OCI-LY7 (cell line): ENCODE measurements around the gene STAC. TPM values are rescaled to one million over a fixed set of nuclear protein-coding genes. Genes with fewer than 3 reads are reported as not detected.
"Not testable (repeated sequence)": the region's sequence is repeated elsewhere in the genome, so short reads cannot be mapped to it uniquely, and the experiment has no call there.

Experiments
- BruUV-seq: library from RNA; stranded (reverse); fragments of 400-500 nt; replicated peaks from 2 replicates; lab custom pipeline; 2021; lab: Mats Ljungman, UMichigan
- CTCF ChIA-PET: fragments of 300-600 bp; sonication (Branson Sonifier 250); formaldehyde crosslinking; loops from one replicate; lab custom pipeline; 2022; ENCODE audit warnings: antibody characterized with exemption; ENCODE audit not compliant: unreplicated experiment; lab: Charles Lee
- POLR2A ChIA-PET: fragments of 300-600 bp; sonication (Branson Sonifier 250); formaldehyde crosslinking; loops from one replicate; lab custom pipeline; 2022; ENCODE audit warnings: antibody characterized with exemption; lab: Charles Lee
- DNase-seq: peaks from one replicate; pipeline ENCODE4 v3.0.0-alpha.2; 2015; ENCODE audit warnings: low spot score
- H2AFZ ChIP-seq: fragments of 200-600 bp; sonication (generic), shearing (Covaris generic); 2 replicates; pipeline ENCODE4 v1.6.1; 2014; ENCODE audit warnings: mild to moderate bottlenecking, antibody characterized with exemption, low read length, moderate library complexity
- H3K27ac ChIP-seq: fragments of 200-600 bp; sonication (generic); 2 replicates; pipeline ENCODE4 v1.5.1; 2014; ENCODE audit warnings: mixed run types, low read depth, mild to moderate bottlenecking, moderate library complexity, low read length, inconsistent platforms; ENCODE audit not compliant: poor library complexity, severe bottlenecking
- H3K36me3 ChIP-seq: fragments of 200-600 bp; sonication (generic); 2 replicates; pipeline ENCODE4 v1.6.1; 2014; ENCODE audit warnings: mild to moderate bottlenecking, antibody characterized with exemption, low read length, moderate library complexity, mixed read lengths; ENCODE audit not compliant: insufficient read depth
- H3K4me1 ChIP-seq: fragments of 200-600 bp; sonication (generic); 2 replicates; pipeline ENCODE4 v1.5.1; 2014; ENCODE audit warnings: mild to moderate bottlenecking, low read length; ENCODE audit not compliant: insufficient read depth, poor library complexity, severe bottlenecking
- H3K4me2 ChIP-seq: fragments of 200-600 bp; sonication (generic); 2 replicates; pipeline ENCODE4 v1.6.1; 2014; ENCODE audit warnings: mild to moderate bottlenecking, low read length
- H3K4me3 ChIP-seq: fragments of 200-600 bp; sonication (generic); 2 replicates; pipeline ENCODE4 v1.5.1; 2014; ENCODE audit warnings: mild to moderate bottlenecking, low read depth, low read length; ENCODE audit not compliant: poor library complexity, severe bottlenecking
- H3K79me2 ChIP-seq: fragments of 200-600 bp; sonication (generic); 2 replicates; pipeline ENCODE4 v1.6.1; 2016; ENCODE audit warnings: low read depth, mild to moderate bottlenecking, low read length, moderate library complexity, mixed read lengths; ENCODE audit not compliant: insufficient read depth
- H3K9me2 ChIP-seq: fragments of 200-600 bp; sonication (generic); 2 replicates; pipeline ENCODE4 v1.6.1; 2016; ENCODE audit warnings: mild to moderate bottlenecking, low read length, mixed read lengths; ENCODE audit not compliant: insufficient read depth
- H3K9me3 ChIP-seq: fragments of 200-600 bp; sonication (generic); 2 replicates; pipeline ENCODE4 v1.6.1; 2014; ENCODE audit warnings: mild to moderate bottlenecking, mixed run types, low read length, mixed read lengths
- H4K20me1 ChIP-seq: fragments of 200-600 bp; sonication (generic); 2 replicates; pipeline ENCODE4 v1.6.1; 2014; ENCODE audit warnings: mild to moderate bottlenecking, antibody characterized with exemption, low read length, moderate library complexity, mixed read lengths; ENCODE audit not compliant: insufficient read depth
- EZH2phosphoT487 ChIP-seq: fragments of 200-600 bp; sonication (generic); IDR thresholded peaks from 2 replicates; pipeline ENCODE4 v1.6.1; 2018; ENCODE audit warnings: low read depth, borderline replicate concordance, mild to moderate bottlenecking, mixed run types, antibody characterized with exemption, low read length, moderate library complexity, mixed read lengths
- intact Hi-C: fragments of 100-400 bp; cut with micrococcal nuclease; formaldehyde crosslinking; loops from one replicate; pipeline ENCODE4 v1.10.0; 2022; ENCODE audit not compliant: unreplicated experiment
- total RNA-seq, 2 experiments: library from RNA; depleted of rRNA in 1 of 2; stranded (reverse); fragments of >200 nt in 1 of 2; shearing (Covaris generic) in 1 of 2; gene quantifications; 2 replicates each; pipeline ENCODE4 v1.2.3, GENCODE V29; 2014 to 2022
- TF ChIP-seq, protein P1 (sequence below): fragments of 200-600 bp; sonication (generic); conservative IDR thresholded peaks from 2 replicates; pipeline ENCODE4 v1.5.1; 2014; ENCODE audit warnings: mild to moderate bottlenecking, antibody characterized with exemption, low read length, moderate library complexity, mixed read lengths

The STAC gene
- total RNA-seq, 2 experiments from 2014 or later: not detected

DNA sequence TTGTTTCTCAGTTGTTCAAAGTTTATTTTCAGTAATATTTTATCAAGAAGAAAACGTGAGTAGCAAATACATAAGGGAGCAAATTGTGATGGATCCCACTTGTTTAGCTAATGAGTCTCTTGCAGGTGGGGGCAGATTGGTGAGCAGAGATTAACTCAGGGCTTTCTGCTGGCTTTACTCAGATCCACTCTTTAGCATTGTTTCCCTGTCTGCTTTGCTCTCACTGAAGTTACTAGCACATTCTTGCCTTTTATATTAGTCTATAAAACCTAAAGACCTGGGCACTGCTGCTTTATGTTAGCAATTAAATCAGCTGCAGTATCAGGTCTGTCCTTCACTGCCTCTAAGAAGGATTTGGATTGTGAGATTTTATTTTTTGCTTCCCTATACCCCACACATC, 71.5 kb downstream of the STAC start:
- Histone ChIP-seq H3K36me3 (no peaks in the 10 kb centered on the region), H2AFZ (no peak overlapping the region), H3K4me3 (no peak overlapping the region), H3K27ac (no peak overlapping the region), H3K9me3 (no peaks in the 10 kb centered on the region), H3K9me2 (no peaks in the 10 kb centered on the region), H3K4me2 (no peak overlapping the region), H3K79me2 (no peaks in the 10 kb centered on the region), H3K4me1 (no peaks in the 10 kb centered on the region), H4K20me1 (no peaks in the 10 kb centered on the region)
- ChIA-PET POLR2A (interaction anchor here (0.9 to 1.4 kb wide), 3 partner anchors 10 to 17 kb away, joined by 4 read pairs; no protein-coding TSS in a partner anchor), CTCF (no interaction called here)
- TF ChIP-seq, protein P1, sequence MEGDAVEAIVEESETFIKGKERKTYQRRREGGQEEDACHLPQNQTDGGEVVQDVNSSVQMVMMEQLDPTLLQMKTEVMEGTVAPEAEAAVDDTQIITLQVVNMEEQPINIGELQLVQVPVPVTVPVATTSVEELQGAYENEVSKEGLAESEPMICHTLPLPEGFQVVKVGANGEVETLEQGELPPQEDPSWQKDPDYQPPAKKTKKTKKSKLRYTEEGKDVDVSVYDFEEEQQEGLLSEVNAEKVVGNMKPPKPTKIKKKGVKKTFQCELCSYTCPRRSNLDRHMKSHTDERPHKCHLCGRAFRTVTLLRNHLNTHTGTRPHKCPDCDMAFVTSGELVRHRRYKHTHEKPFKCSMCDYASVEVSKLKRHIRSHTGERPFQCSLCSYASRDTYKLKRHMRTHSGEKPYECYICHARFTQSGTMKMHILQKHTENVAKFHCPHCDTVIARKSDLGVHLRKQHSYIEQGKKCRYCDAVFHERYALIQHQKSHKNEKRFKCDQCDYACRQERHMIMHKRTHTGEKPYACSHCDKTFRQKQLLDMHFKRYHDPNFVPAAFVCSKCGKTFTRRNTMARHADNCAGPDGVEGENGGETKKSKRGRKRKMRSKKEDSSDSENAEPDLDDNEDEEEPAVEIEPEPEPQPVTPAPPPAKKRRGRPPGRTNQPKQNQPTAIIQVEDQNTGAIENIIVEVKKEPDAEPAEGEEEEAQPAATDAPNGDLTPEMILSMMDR: no peak
- TF ChIP-seq EZH2phosphoT487: no peak
- no peak for DNase-seq
- intact Hi-C loops: no loop called here
- no TSS peak for BruUV-seq

DNA sequence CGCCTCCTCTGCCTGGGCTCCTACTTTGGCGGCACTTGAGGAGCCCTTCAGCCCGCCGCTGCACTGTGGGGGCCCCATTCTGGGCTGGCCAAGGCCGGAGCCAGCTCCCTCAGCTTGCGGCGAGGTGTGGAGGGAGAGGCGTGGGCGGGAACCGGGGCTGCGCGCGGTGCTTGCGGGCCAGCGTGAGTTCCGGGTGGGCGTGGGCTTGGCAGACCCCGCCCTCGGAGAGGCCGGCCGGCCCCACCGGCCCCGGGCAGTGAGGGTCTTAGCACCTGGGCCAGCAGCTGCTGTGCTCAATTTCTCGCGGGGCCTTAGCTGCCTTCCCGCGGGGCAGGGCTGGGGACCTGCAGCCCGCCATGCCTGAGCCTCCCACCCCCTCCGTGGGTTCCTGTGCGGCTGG, 72.9 kb downstream of the STAC start:
- H3K27ac ChIP-seq, H3K4me1 ChIP-seq, H2AFZ ChIP-seq, H3K36me3 ChIP-seq, H3K9me3 ChIP-seq, BruUV-seq, H3K9me2 ChIP-seq, POLR2A ChIA-PET, H4K20me1 ChIP-seq, CTCF ChIA-PET, H3K4me2 ChIP-seq, H3K4me3 ChIP-seq, H3K79me2 ChIP-seq, intact Hi-C loops, DNase-seq: not testable (repeated sequence)

DNA sequence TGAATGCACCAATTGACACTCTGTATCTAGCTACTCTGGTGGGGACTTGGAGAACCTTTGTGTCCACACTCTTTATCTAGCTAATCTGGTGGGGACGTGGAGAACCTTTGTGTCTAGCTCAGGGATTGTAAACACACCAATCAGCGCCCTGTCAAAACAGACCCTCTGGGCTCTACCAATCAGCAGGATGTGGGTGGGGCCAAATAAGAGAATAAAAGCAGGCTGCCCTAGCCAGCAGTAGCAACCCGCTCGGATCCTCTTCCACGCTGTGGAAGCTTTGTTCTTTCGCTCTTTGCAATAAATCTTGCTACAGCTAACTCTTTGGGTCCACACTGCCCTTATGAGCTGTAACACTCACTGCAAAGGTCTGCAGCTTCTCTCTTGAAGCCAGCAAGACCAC, 73.6 kb downstream of the STAC start:
- H3K27ac ChIP-seq, H3K9me2 ChIP-seq, POLR2A ChIA-PET, H3K4me1 ChIP-seq, H4K20me1 ChIP-seq, intact Hi-C loops, H3K79me2 ChIP-seq, H3K4me2 ChIP-seq, BruUV-seq, H2AFZ ChIP-seq, H3K36me3 ChIP-seq, H3K9me3 ChIP-seq, CTCF ChIA-PET, DNase-seq, H3K4me3 ChIP-seq: not testable (repeated sequence)

DNA sequence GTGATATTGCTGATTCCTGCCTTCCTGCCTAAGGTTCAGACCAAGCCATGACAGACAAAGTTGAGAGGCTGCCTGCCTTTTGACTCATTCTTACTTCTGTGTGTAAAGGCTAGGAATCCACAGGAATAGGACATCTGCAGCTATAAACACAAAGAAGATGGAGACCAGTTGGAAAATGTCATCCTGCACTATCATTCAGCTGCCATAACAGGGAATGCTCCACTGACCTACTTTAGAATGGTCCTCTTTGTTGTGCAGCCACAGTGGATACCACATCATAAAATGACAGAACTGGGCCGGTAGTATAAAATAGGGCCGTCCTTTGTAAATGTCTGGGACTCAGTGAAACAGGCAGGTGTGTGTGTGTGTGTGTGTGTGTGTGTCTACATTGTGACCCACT, 75.1 kb downstream of the STAC start:
- ChIA-PET POLR2A (no interaction called here), CTCF (no interaction called here)
- H3K4me3 ChIP-seq: no peak overlapping the region
- no TSS peak for BruUV-seq
- H4K20me1 ChIP-seq: no peaks in the 10 kb centered on the region
- H3K36me3 ChIP-seq: no peaks in the 10 kb centered on the region
- intact Hi-C loops: no loop called here
- no peak overlapping the region for H3K27ac ChIP-seq
- H3K9me2 ChIP-seq: no peaks in the 10 kb centered on the region
- H3K4me1 ChIP-seq: no peaks in the 10 kb centered on the region
- no peaks in the 10 kb centered on the region for H3K9me3 ChIP-seq
- no peaks in the 10 kb centered on the region for H3K79me2 ChIP-seq
- TF ChIP-seq EZH2phosphoT487: no peak
- TF ChIP-seq, protein P1: no peak
- H2AFZ ChIP-seq: no peak overlapping the region
- DNase-seq: no peak
- H3K4me2 ChIP-seq: no peak overlapping the region
